Nephron (organoid): Measurements from ENCODE around the gene SH2D7.

ENCODE experiments used
- H3K27ac Mint-ChIP-seq, 3 experiments: 2 replicates each; pipeline ENCODE4 v1.8.0; 2020; ENCODE audit warnings: mixed read lengths in 3 of 3, mild to moderate bottlenecking in 2 of 3, moderate library complexity in 1 of 3
- H3K27me3 Mint-ChIP-seq: 2 replicates; pipeline ENCODE4 v1.8.0; 2021; ENCODE audit warnings: low read depth, mild to moderate bottlenecking, moderate library complexity, mixed read lengths
- H3K36me3 Mint-ChIP-seq: 2 replicates; pipeline ENCODE4 v1.8.0; 2020; ENCODE audit warnings: low read depth, mixed read lengths
- H3K4me1 Mint-ChIP-seq: 2 replicates; pipeline ENCODE4 v1.8.0; 2020; ENCODE audit warnings: mixed read lengths
- H3K4me3 Mint-ChIP-seq, 3 experiments: 2 replicates each; pipeline ENCODE4 v1.8.0; 2020; ENCODE audit warnings: mild to moderate bottlenecking in 3 of 3, mixed read lengths in 3 of 3, moderate library complexity in 2 of 3
- H3K9me3 Mint-ChIP-seq: 2 replicates; pipeline ENCODE4 v1.8.0; 2020; ENCODE audit warnings: mixed read lengths
- TF ChIP-seq, protein P1 (sequence below), 3 experiments: fragments of 200-600 bp; sonication (generic); IDR thresholded peaks; one replicate each; pipeline ENCODE4 v1.5.0; 2021; ENCODE audit warnings: antibody characterized with exemption in 3 of 3; ENCODE audit not compliant: unreplicated experiment in 3 of 3

SH2D7 gene

DNA sequence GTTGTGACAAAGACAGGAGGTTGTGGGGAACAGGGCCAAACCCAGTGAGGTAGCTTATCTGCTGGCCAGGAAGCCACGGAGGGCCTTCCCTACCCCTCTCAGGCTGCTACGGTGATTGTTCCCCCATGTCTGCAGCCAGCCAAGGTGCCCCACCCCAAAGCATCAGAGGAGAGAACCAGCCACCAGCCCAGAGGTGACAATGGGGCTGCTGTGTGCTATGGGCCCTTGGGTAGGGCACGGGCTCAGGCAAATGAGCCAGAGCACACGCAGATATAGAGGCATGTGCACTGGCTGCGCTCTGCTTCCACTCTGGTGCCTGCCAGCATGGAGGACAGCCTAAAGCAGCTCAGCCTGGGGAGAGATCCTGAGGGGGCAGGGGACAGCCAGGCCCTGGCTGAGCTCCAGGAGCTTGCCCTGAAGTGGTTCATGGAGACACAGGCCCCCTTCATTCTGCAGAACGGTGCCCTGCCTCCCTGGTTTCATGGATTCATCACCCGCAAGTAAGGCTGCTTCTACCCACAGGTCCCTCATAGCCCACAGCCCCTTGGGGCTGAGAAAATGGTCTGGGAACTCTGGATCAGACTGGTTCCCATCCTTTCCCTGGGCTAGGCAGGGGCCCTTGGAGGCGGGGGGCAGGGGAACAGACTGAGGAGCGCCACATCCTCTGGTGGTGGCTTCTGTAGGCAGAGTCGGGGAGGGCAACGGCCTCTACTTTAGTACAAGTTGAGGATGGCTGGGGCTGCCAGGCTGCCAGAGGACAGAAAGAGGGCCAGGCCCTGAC is at the start of gene SH2D7:
Gene SH2D7 (plus strand): TSS at position 301 of the 781 bp plus-strand sequence. CDS start 24 bp downstream, at position 325.
- peaks cover 26% of the 10 kb centered on the region for H3K4me1 Mint-ChIP-seq
- H3K4me3 Mint-ChIP-seq = no peak within 1 kb of the TSS
- H3K27ac Mint-ChIP-seq = peak within 1 kb of the TSS in 2 of 3 experiments; percentile 49 to 50
- TF ChIP-seq, protein P1, sequence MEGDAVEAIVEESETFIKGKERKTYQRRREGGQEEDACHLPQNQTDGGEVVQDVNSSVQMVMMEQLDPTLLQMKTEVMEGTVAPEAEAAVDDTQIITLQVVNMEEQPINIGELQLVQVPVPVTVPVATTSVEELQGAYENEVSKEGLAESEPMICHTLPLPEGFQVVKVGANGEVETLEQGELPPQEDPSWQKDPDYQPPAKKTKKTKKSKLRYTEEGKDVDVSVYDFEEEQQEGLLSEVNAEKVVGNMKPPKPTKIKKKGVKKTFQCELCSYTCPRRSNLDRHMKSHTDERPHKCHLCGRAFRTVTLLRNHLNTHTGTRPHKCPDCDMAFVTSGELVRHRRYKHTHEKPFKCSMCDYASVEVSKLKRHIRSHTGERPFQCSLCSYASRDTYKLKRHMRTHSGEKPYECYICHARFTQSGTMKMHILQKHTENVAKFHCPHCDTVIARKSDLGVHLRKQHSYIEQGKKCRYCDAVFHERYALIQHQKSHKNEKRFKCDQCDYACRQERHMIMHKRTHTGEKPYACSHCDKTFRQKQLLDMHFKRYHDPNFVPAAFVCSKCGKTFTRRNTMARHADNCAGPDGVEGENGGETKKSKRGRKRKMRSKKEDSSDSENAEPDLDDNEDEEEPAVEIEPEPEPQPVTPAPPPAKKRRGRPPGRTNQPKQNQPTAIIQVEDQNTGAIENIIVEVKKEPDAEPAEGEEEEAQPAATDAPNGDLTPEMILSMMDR (IDR thresholded peaks at IDR 0.05; ENCODE audit: unreplicated experiment in 3 of 3) = no peak
- H3K27me3 Mint-ChIP-seq = peaks cover 3% of the 10 kb centered on the region
- H3K9me3 Mint-ChIP-seq = no peaks in the 10 kb centered on the region
- no peaks in the 10 kb centered on the region for H3K36me3 Mint-ChIP-seq

DNA sequence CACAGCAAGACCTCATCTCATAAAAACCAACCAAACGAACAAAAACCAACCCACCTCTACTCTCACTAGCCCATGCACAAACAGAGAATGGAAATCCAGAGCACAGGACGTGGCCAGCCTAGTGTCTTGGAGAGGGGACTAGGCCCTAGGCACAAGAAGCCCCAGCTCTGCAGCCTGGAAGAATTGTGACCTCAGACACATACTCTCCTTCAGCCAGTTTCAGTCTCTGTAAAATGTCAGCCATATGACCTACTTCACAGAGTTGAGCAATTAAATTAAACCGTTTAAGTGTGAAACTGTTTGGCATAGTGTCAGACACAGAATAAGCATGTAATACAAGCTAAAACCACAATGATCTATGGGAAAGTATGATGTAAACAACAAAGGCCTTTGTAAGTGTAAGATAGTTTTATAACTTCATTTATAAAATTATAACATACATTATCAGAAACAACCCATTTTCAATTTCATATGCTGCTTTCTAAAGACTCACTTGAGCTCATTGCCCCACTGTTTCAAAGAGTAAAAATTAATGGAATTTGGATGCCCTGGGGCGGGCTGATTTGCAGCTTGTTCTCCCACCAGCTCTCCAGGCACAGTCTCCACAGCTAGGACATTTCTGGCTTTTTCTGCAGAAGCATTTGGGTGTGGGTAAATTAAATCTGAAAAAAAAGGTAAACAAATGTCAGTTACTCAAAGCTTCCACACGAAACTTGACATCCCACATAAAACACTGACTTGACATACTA is 47.8 kb upstream of the SH2D7 start:
- TF ChIP-seq, protein P1 (IDR thresholded peaks at IDR 0.05; ENCODE audit: unreplicated experiment in 3 of 3) = no peak
- Mint-ChIP-seq H3K9me3 (no peaks in the 10 kb centered on the region), H3K36me3 (peaks cover 24% of the 10 kb centered on the region), H3K27ac (peak overlapping the region in 1 of 3 experiments; percentile 34), H3K4me3 (no peak overlapping the region), H3K4me1 (peaks cover 32% of the 10 kb centered on the region), H3K27me3 (no peaks in the 10 kb centered on the region)

DNA sequence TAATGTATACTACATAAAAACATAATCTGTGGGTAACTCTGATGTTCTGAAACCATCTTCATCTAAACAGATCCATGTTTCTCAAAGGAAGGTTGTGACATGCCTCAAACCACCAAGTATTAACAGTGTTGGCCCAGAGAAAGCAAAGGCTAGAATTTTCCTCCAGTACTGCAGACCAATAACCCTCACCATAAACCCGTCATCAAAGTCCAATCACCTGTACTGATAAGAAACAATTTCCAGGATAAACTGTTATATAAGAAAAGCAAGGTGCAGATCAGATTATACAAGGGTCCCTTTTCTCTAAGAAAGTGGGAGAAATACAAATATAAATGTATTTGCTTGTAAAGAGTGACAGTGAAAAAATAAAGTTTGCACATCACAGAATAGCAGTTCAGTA is 47.2 kb upstream of the SH2D7 start:
- TF ChIP-seq, protein P1 (IDR thresholded peaks at IDR 0.05; ENCODE audit: unreplicated experiment in 3 of 3) = no peak
- no peak overlapping the region for H3K4me3 Mint-ChIP-seq
- peaks cover 38% of the 10 kb centered on the region for H3K4me1 Mint-ChIP-seq
- no peaks in the 10 kb centered on the region for H3K27me3 Mint-ChIP-seq
- H3K36me3 Mint-ChIP-seq = peaks cover 20% of the 10 kb centered on the region
- peak overlapping the region in 1 of 3 experiments; percentile 34 for H3K27ac Mint-ChIP-seq
- no peaks in the 10 kb centered on the region for H3K9me3 Mint-ChIP-seq

DNA sequence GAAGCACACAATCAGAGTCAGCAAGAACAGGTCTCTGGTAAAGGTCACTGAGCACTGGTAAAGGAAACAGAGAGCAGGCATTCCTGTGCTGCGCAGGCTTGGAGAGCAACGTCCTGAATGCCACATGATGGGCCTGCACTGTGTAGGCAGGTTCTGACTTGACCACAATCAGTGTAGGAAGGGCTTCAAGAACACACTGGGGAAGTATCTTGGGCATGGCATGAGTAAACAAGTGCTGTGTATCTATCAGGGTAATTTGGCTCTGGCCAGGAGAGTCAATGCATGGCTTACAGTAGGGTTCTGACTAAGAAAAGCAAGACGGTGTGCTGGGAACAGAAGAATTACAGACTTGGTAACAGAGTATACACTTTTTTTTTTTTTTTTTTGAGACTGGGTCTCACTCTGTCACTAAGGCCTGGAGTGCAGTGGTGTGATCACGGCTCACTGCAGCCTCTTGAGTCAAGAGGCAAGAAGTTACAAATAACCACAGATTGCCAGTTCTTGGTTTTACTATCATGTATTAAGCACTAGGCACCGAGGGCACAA is 45.5 kb upstream of the SH2D7 start:
- peaks cover 20% of the 10 kb centered on the region for H3K36me3 Mint-ChIP-seq
- H3K9me3 Mint-ChIP-seq = no peaks in the 10 kb centered on the region
- TF ChIP-seq, protein P1 (IDR thresholded peaks at IDR 0.05; ENCODE audit: unreplicated experiment in 3 of 3) = no peak
- H3K4me1 Mint-ChIP-seq = peaks cover 55% of the 10 kb centered on the region
- H3K27me3 Mint-ChIP-seq = no peaks in the 10 kb centered on the region
- H3K4me3 Mint-ChIP-seq = no peak overlapping the region
- H3K27ac Mint-ChIP-seq = peak overlapping the region; percentile 57 to 98 (median 95)

DNA sequence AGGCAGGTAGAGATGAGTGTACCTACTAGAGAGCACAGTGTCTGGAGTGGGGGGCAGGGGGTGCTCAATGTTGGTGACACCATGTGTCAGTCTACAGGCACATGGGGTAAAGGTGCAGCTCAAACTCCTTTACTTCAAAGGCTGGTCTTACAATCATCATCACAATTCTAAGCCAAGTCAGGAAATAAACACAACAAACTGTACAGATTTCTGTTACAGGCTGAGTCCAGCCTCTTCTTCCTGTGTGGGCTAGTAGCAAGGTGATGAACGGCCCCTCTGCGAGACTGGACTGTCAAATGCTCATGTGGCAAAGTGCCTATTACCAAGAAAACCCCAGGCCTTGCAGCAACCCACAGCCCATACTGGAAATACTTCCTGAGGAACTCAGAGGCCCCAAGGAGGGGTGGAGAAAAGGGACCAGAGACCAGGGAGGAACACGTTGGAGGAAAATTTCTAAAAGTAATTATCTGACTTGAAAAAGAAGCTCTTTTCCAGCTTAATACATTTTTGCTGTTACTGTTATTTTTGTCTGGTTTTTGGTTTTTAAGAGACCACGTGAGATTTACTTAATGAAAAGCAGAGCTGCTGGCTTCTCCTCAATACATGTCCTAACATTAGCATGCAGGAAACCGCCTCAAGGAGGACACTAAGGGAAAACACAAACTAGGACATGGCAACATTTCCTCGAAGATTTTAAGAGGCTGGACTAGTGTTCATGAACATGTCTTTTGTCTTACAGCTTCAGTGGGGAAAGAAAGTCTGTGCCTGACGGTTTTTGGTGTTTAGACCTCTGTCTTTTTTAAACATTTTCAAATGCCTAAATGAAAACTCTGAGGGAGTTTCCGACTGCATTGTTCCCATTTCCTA is 44.4 kb upstream of the SH2D7 start:
- TF ChIP-seq, protein P1 (IDR thresholded peaks at IDR 0.05; ENCODE audit: unreplicated experiment in 3 of 3) = no peak
- peak overlapping the region in 2 of 3 experiments; percentile 17 to 35 for H3K4me3 Mint-ChIP-seq
- no peaks in the 10 kb centered on the region for H3K9me3 Mint-ChIP-seq
- H3K4me1 Mint-ChIP-seq = peaks cover 66% of the 10 kb centered on the region
- H3K27me3 Mint-ChIP-seq = no peaks in the 10 kb centered on the region
- H3K27ac Mint-ChIP-seq = peak overlapping the region; percentile 76 to 98 (median 95)
- H3K36me3 Mint-ChIP-seq = peaks cover 12% of the 10 kb centered on the region
